B cell (primary cell): ENCODE data around the gene MEIKIN. TPM values are rescaled to one million over a fixed set of nuclear protein-coding genes. Genes with fewer than 3 reads are reported as not detected.

Experiments
- polyA plus RNA-seq: library from polyadenylated mRNA; depleted of rRNA; stranded (reverse); fragments of >200 nt; gene quantifications from 2 replicates; pipeline ENCODE4 v1.2.3, GENCODE V29; 2012
- total RNA-seq, 2 donors: library from RNA; stranded (reverse); fragments of 120-200 nt in 1 of 2; gene quantifications; 1 replicate in 1 of 2; 2 replicates in 1 of 2; pipeline versions ENCODE4 v1.2.3 to v1.2.4, GENCODE V29; 2013 to 2022

Gene MEIKIN
- total and polyA plus RNA-seq, 2 donors (not counting 1 experiment from before 2014, with no cell fraction given) = not detected

Other genes starting within 250 kb of the MEIKIN start
- 52.8 and 57.8 TPM in 2 replicates for gene FNIP1, start 148.6 kb downstream of the MEIKIN start, total RNA-seq
- 10.3 and 18.4 TPM in 2 replicates for gene FNIP1, start 148.6 kb downstream of the MEIKIN start, polyA plus RNA-seq
- 0.62 TPM in 1 of 2 replicates, not detected in the other for gene ACSL6, start 66.0 kb upstream of the MEIKIN start, total RNA-seq
- 0.03 and 0.72 TPM in 2 replicates for gene ACSL6, start 66.0 kb upstream of the MEIKIN start, polyA plus RNA-seq
- not detected in 2 replicates for gene IL3, start 115.0 kb upstream of the MEIKIN start, total RNA-seq
- gene IL3, start 115.0 kb upstream of the MEIKIN start, polyA plus RNA-seq = not detected in 2 replicates
- 0.41 TPM in 1 of 2 replicates, not detected in the other for gene CSF2, start 128.1 kb upstream of the MEIKIN start, total RNA-seq
- not detected in 2 replicates for gene CSF2, start 128.1 kb upstream of the MEIKIN start, polyA plus RNA-seq